ENCODE data around the gene TST. TPM values are rescaled to one million over a fixed set of nuclear protein-coding genes. Genes with fewer than 3 reads are reported as not detected.

TST gene
- polyA plus RNA-seq, 1 donor from 2014 or later: 5.4 TPM

- no peak for TF ChIP-seq MXI1 (conservative IDR thresholded peaks at IDR 0.05; ENCODE audit: poor library complexity, severe bottlenecking)
Observed at GRCh38 chr22:37018815-37019308, 385 bp downstream of the TST start (continued).

DNA sequence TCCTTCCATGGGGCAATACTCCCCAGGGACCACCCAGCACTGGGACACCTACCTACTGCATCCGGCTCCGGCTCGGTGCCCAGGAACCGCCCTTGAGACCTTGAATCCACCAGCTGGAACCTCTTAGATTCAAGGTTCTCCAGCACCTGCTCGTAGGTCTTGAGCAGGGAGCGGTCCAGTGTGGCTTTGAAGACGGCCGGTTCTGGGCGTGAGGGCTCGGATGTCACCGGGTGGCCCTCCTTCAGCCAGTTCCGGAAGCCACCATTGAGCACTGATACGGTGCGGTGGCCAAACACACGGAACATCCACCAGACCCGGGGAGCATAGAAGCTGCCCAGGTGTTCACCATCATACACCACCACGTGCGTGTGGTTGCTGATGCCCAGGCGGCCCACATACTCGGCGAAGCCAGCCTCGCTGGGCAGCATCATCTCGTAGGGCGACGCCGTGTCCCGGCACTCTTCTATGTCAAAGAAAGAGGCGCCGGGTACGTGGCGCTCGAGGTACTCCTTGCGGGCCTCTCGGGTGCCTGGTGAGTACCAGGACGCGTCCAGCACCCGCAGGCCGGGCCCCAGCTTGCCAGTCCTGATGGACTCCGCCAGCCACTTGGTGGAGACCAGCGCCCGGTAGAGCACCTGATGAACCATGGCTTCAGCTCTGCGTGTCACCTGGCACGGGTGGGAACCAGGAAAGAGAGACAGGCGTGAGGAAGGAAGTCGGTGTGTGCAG lies 997 bp downstream of the TST start:
- no peaks in the 10 kb centered on the region for H3K27me3 ChIP-seq (ENCODE audit: insufficient read depth, low read depth, low read length)
- H3K79me2 ChIP-seq (replicated peaks; ENCODE audit: insufficient read depth, low read length): peaks cover 10% of the 10 kb centered on the region
- no peaks in the 10 kb centered on the region for H3K9me2 ChIP-seq (ENCODE audit: insufficient read depth, low read length)
- no peak overlapping the region for H3K27ac ChIP-seq (ENCODE audit: low read length)
- H2AFZ ChIP-seq (ENCODE audit: low read depth, low read length): no peak overlapping the region
- peak overlapping the region; percentile 73 for H3K9ac ChIP-seq (ENCODE audit: low read length)
- H3K36me3 ChIP-seq (ENCODE audit: insufficient read depth, low read length): no peaks in the 10 kb centered on the region
- H4K20me1 ChIP-seq (ENCODE audit: insufficient read depth): no peaks in the 10 kb centered on the region
- peak overlapping the region; percentile 76 for H3K4me3 ChIP-seq (ENCODE audit: low read length)
- no peaks in the 10 kb centered on the region for H3F3A ChIP-seq (ENCODE audit: insufficient read depth, low read length, poor library complexity, severe bottlenecking)
- TF ChIP-seq, protein P1, sequence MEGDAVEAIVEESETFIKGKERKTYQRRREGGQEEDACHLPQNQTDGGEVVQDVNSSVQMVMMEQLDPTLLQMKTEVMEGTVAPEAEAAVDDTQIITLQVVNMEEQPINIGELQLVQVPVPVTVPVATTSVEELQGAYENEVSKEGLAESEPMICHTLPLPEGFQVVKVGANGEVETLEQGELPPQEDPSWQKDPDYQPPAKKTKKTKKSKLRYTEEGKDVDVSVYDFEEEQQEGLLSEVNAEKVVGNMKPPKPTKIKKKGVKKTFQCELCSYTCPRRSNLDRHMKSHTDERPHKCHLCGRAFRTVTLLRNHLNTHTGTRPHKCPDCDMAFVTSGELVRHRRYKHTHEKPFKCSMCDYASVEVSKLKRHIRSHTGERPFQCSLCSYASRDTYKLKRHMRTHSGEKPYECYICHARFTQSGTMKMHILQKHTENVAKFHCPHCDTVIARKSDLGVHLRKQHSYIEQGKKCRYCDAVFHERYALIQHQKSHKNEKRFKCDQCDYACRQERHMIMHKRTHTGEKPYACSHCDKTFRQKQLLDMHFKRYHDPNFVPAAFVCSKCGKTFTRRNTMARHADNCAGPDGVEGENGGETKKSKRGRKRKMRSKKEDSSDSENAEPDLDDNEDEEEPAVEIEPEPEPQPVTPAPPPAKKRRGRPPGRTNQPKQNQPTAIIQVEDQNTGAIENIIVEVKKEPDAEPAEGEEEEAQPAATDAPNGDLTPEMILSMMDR (IDR thresholded peaks at IDR 0.05; ENCODE audit: poor library complexity, severe bottlenecking): no peak
- TF ChIP-seq MXI1 (conservative IDR thresholded peaks at IDR 0.05; ENCODE audit: poor library complexity, severe bottlenecking) (no peak), RAD21 (conservative IDR thresholded peaks at IDR 0.05) (no peak), SMC3 (conservative IDR thresholded peaks at IDR 0.05; ENCODE audit: poor library complexity) (no peak), TAF1 (IDR thresholded peaks at IDR 0.05; ENCODE audit: low read depth) (no peak), REST (IDR thresholded peaks at IDR 0.05; ENCODE audit: borderline replicate concordance) (no peak), EZH2 (IDR thresholded peaks at IDR 0.05; ENCODE audit: borderline replicate concordance, insufficient read depth, low read length, poor library complexity, severe bottlenecking) (no peak), POLR2AphosphoS5 (IDR thresholded peaks at IDR 0.05) (no peak), EP300 (conservative IDR thresholded peaks at IDR 0.05; ENCODE audit: poor library complexity, severe bottlenecking) (no peak)
- peak overlapping the region; percentile 68 for H3K4me2 ChIP-seq (ENCODE audit: low read length)
- H3K9me3 ChIP-seq (ENCODE audit: low read length): no peaks in the 10 kb centered on the region

DNA sequence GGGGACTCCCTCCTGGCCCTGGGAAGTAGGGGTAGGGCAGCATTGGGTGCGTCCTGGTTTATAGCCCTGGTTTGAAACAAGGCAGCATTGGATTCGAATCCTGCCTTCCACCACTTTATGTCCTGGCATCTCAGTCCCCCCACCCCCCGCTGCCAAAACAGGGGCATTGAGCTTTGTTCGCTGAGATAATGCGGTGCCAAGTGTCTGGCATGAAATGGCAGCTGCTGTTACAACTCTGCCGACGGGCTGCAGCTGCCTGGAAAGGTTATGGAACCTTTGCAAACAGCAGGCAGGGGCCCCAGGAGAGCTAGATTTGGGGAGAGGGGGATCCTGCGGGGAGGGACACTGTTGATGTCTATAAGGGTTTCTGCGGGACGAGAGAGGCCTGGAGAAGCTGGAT lies 1.9 kb downstream of the TST start:
- H3F3A ChIP-seq (ENCODE audit: insufficient read depth, low read length, poor library complexity, severe bottlenecking): no peaks in the 10 kb centered on the region
- no peak overlapping the region for H3K27ac ChIP-seq (ENCODE audit: low read length)
- TF ChIP-seq EP300 (conservative IDR thresholded peaks at IDR 0.05; ENCODE audit: poor library complexity, severe bottlenecking) (no peak), TAF1 (IDR thresholded peaks at IDR 0.05; ENCODE audit: low read depth) (no peak), RAD21 (conservative IDR thresholded peaks at IDR 0.05) (no peak), EZH2 (IDR thresholded peaks at IDR 0.05; ENCODE audit: borderline replicate concordance, insufficient read depth, low read length, poor library complexity, severe bottlenecking) (no peak), SMC3 (conservative IDR thresholded peaks at IDR 0.05; ENCODE audit: poor library complexity) (no peak), MXI1 (conservative IDR thresholded peaks at IDR 0.05; ENCODE audit: poor library complexity, severe bottlenecking) (no peak), POLR2AphosphoS5 (IDR thresholded peaks at IDR 0.05) (no peak), REST (IDR thresholded peaks at IDR 0.05; ENCODE audit: borderline replicate concordance) (no peak)
- TF ChIP-seq, protein P1 (IDR thresholded peaks at IDR 0.05; ENCODE audit: poor library complexity, severe bottlenecking): no peak
- peaks cover 10% of the 10 kb centered on the region for H3K79me2 ChIP-seq (replicated peaks; ENCODE audit: insufficient read depth, low read length)
- no peak overlapping the region for H3K4me3 ChIP-seq (ENCODE audit: low read length)
- H3K4me2 ChIP-seq (ENCODE audit: low read length): no peak overlapping the region
- no peaks in the 10 kb centered on the region for H3K9me2 ChIP-seq (ENCODE audit: insufficient read depth, low read length)
- no peaks in the 10 kb centered on the region for H3K36me3 ChIP-seq (ENCODE audit: insufficient read depth, low read length)
- no peaks in the 10 kb centered on the region for H4K20me1 ChIP-seq (ENCODE audit: insufficient read depth)
- no peaks in the 10 kb centered on the region for H3K27me3 ChIP-seq (ENCODE audit: insufficient read depth, low read depth, low read length)
- H2AFZ ChIP-seq (ENCODE audit: low read depth, low read length): no peak overlapping the region
- H3K9me3 ChIP-seq (ENCODE audit: low read length): no peaks in the 10 kb centered on the region
- H3K9ac ChIP-seq (ENCODE audit: low read length): no peak overlapping the region
